ENCODE data around the gene POU2F1. TPM values are rescaled to one million over a fixed set of nuclear protein-coding genes. Genes with fewer than 3 reads are reported as not detected.

POU2F1 gene
- total and polyA plus RNA-seq, 2 donors (not counting 3 experiments of a cell fraction or from before 2014, with no cell fraction given), result 6.0 to 12.9 TPM

DNA sequence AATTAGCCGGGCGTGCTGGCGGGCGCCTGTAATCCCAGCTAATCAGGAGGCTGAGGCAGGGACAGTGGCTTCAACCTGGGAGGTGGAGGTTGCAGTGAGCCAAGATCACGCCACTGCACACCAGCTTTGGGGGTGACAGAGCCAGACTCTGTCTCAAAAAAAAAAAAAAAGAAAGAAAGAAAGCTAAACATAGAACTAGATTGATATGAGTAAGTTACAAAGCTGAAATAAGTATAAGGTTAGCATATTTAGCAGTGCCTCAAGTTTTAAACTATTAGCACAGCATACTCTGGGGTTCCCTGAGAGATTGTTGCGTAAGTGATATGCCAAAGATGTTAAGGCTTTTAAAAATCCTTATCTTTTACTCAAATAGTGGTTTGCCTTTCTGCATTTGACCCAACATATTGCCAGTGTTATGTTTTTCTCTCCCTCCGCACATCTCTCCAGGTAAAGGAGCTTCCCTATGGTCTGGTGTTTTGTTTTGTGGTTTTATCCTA lies 171.6 kb downstream of the POU2F1 start:
- FAIRE-seq (no peak), DNase-seq (ENCODE audit: low read depth, low spot score) (no peak)
- intact Hi-C loops (cut with micrococcal nuclease), result no loop called here
- Histone ChIP-seq H3K27me3 (ENCODE audit: control insufficient read depth in 2 of 2, insufficient read depth in 2 of 2, low read length in 2 of 2) (no peaks in the 10 kb centered on the region), H3K4me2 (ENCODE audit: insufficient read depth, low read length) (no peak overlapping the region), H3K79me2 (ENCODE audit: control insufficient read depth, insufficient read depth, low read length) (no peaks in the 10 kb centered on the region), H3K36me3 (ENCODE audit: control insufficient read depth in 2 of 2, extremely low read depth in 1 of 2, insufficient read depth in 2 of 2, low read length in 2 of 2) (no peaks in the 10 kb centered on the region), H4K20me1 (replicated peaks; ENCODE audit: control insufficient read depth, extremely low read depth, insufficient read depth, low read length) (no peaks in the 10 kb centered on the region), H3K4me3 (replicated peaks in 1 of 3; ENCODE audit: insufficient read depth in 1 of 3, low read depth in 1 of 3, low read length in 3 of 3) (no peak overlapping the region), H2AFZ (ENCODE audit: low read depth, low read length) (no peak overlapping the region), H3K27ac (ENCODE audit: insufficient read depth, low read depth, low read length) (no peak overlapping the region), H3K9me3 (replicated peaks; ENCODE audit: control insufficient read depth, insufficient read depth, low read length) (no peaks in the 10 kb centered on the region), H3K4me1 (ENCODE audit: control insufficient read depth, extremely low read depth, insufficient read depth, low read length) (no peaks in the 10 kb centered on the region), H3K9me1 (replicated peaks; ENCODE audit: control insufficient read depth, extremely low read depth, insufficient read depth, low read length) (no peaks in the 10 kb centered on the region), H3K9ac (replicated peaks; ENCODE audit: extremely low read depth, insufficient read depth, low read length) (no peak overlapping the region)
- TF ChIP-seq, protein P1, sequence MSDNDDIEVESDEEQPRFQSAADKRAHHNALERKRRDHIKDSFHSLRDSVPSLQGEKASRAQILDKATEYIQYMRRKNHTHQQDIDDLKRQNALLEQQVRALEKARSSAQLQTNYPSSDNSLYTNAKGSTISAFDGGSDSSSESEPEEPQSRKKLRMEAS (IDR thresholded peaks at IDR 0.05; ENCODE audit: insufficient read depth, insufficient read length), result no peak
- no peak for TF ChIP-seq FOS (IDR thresholded peaks at IDR 0.05; ENCODE audit: borderline replicate concordance, insufficient read depth, low read length)
- TF ChIP-seq, protein P2, sequence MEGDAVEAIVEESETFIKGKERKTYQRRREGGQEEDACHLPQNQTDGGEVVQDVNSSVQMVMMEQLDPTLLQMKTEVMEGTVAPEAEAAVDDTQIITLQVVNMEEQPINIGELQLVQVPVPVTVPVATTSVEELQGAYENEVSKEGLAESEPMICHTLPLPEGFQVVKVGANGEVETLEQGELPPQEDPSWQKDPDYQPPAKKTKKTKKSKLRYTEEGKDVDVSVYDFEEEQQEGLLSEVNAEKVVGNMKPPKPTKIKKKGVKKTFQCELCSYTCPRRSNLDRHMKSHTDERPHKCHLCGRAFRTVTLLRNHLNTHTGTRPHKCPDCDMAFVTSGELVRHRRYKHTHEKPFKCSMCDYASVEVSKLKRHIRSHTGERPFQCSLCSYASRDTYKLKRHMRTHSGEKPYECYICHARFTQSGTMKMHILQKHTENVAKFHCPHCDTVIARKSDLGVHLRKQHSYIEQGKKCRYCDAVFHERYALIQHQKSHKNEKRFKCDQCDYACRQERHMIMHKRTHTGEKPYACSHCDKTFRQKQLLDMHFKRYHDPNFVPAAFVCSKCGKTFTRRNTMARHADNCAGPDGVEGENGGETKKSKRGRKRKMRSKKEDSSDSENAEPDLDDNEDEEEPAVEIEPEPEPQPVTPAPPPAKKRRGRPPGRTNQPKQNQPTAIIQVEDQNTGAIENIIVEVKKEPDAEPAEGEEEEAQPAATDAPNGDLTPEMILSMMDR (IDR thresholded peaks at IDR 0.05; ENCODE audit: extremely low read depth in 1 of 2, insufficient read depth in 1 of 2, low read depth in 1 of 2, low read length in 2 of 2), result no peak
- no peak for TF ChIP-seq GATA2 (IDR thresholded peaks at IDR 0.05; ENCODE audit: insufficient read depth, insufficient read length, low read depth, low read length)
- TF ChIP-seq JUN (IDR thresholded peaks at IDR 0.05; ENCODE audit: borderline replicate concordance, insufficient read depth, insufficient read length, low read depth), result no peak
- TF ChIP-seq MYC (IDR thresholded peaks at IDR 0.05; ENCODE audit: low read depth, low read length), result no peak
- no peak for TF ChIP-seq POLR2AphosphoS5 (IDR thresholded peaks at IDR 0.05; ENCODE audit: insufficient read depth, low read depth, low read length)
- no peak for TF ChIP-seq POLR2A (IDR thresholded peaks at IDR 0.05; ENCODE audit: low read depth, low read length)
- no peak for TF ChIP-seq EZH2 (IDR thresholded peaks at IDR 0.05; ENCODE audit: borderline replicate concordance, low read depth, low read length, severe bottlenecking)
- POLR2A ChIA-PET, result no interaction called here
- BruUV-seq (replicated peaks), result no TSS peak
- CTCF ChIA-PET, result interaction anchor here (1.3 kb wide), 1 partner anchor 22 kb away, joined by 4 read pairs; no protein-coding TSS in a partner anchor
- dilution Hi-C loops (cut with MboI; ENCODE audit: extremely low pct_ligation_motif_present, low sequenced_read_pairs), result no loop called here
